Transverse colon (tissue), 4 donors: ENCODE measurements around the gene FARP1.

Experiments used
- POLR2A ChIP-seq: fragments of 450-650 bp; IDR thresholded peaks from one replicate; pipeline ENCODE4 v1.6.1; 2016; ENCODE audit warnings: antibody characterized with exemption, mild to moderate bottlenecking, moderate library complexity
- POLR2AphosphoS5 ChIP-seq, 3 donors: sonication (generic); formaldehyde crosslinking; IDR thresholded peaks; one replicate each; pipeline ENCODE4 v1.6.1; 2016; ENCODE audit warnings: antibody characterized with exemption in 3 of 3
- TF ChIP-seq, protein P1 (sequence below), 5 experiments: fragments of 200-600 bp in 3 of 5; fragments of 450-650 bp in 2 of 5; sonication (generic) in 3 of 5; IDR thresholded peaks; 1 replicate in 2 of 5; 2 replicates in 3 of 5; pipeline ENCODE4 v1.5.1; 2016 to 2017; ENCODE audit warnings: antibody characterized with exemption in 5 of 5, inconsistent platforms in 3 of 5, mild to moderate bottlenecking in 2 of 5, moderate library complexity in 1 of 5

DNA sequence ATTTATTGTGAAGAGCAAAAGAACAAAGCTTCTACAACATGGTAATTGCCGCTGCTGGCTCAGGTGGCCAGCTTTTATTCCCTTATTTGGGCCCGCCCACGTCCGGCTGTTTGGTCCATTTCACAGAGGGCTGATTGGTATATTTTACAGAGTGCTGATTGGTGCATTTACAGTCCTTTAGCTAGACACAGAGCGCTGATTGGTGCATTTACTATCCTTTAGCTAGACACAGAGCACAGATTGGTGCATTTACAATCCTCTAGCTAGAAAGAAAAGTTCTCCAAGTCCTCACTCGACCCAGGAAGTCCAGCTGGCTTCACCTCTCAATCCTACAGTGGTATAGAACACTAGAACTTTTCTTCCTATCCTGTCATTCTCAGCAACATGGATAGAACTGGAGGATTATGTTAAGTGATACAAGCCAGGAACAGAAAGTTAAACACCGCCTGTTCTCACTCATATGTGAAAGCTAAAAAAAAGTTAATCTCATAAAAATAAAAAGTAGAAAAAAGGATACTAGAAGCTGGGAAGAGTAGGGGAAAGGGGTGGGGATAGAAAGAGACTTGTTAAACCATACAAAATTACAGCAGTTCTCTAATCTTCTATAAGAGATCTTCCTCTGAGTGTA, 33.6 kb upstream of the FARP1 start:
- TF ChIP-seq, protein P1, sequence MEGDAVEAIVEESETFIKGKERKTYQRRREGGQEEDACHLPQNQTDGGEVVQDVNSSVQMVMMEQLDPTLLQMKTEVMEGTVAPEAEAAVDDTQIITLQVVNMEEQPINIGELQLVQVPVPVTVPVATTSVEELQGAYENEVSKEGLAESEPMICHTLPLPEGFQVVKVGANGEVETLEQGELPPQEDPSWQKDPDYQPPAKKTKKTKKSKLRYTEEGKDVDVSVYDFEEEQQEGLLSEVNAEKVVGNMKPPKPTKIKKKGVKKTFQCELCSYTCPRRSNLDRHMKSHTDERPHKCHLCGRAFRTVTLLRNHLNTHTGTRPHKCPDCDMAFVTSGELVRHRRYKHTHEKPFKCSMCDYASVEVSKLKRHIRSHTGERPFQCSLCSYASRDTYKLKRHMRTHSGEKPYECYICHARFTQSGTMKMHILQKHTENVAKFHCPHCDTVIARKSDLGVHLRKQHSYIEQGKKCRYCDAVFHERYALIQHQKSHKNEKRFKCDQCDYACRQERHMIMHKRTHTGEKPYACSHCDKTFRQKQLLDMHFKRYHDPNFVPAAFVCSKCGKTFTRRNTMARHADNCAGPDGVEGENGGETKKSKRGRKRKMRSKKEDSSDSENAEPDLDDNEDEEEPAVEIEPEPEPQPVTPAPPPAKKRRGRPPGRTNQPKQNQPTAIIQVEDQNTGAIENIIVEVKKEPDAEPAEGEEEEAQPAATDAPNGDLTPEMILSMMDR (IDR thresholded peaks at IDR 0.05): no peak
- no peak for TF ChIP-seq POLR2A
- no peak for TF ChIP-seq POLR2AphosphoS5 (IDR thresholded peaks at IDR 0.05)
